Prostate gland (tissue), 2 donors: ENCODE measurements around the gene INKA2. TPM values are rescaled to one million over a fixed set of nuclear protein-coding genes. Genes with fewer than 3 reads are reported as not detected.

Experiments used
- DNase-seq: peaks from one replicate; pipeline ENCODE4 v3.0.0-alpha.2; 2019; ENCODE audit warnings: low spot score
- H3K27ac ChIP-seq, 2 donors: fragments of 200-600 bp; sonication (generic); 2 replicates each; pipeline ENCODE4 v1.5.1; 2017 to 2019
- H3K27me3 ChIP-seq: fragments of 200-600 bp; sonication (generic); replicated peaks from 2 replicates; pipeline ENCODE4 v1.5.1; 2019; ENCODE audit not compliant: insufficient read depth
- H3K36me3 ChIP-seq, 2 donors: fragments of 200-600 bp; sonication (generic); 1 replicate in 1 of 2; 2 replicates in 1 of 2; pipeline versions ENCODE4 v1.5.1 to v1.8.1; 2017 to 2019
- H3K4me1 ChIP-seq: fragments of 200-600 bp; sonication (generic); replicated peaks from 2 replicates; pipeline ENCODE4 v1.5.1; 2019
- H3K4me3 ChIP-seq, 2 donors: fragments of 200-600 bp; sonication (generic); 2 replicates each; pipeline ENCODE4 v1.5.1; 2017 to 2019
- H3K9me3 ChIP-seq: fragments of 200-600 bp; sonication (generic); 2 replicates; pipeline ENCODE4 v1.5.1; 2017
- POLR2A ChIP-seq: fragments of 450-650 bp; IDR thresholded peaks from one replicate; pipeline ENCODE4 v1.6.1; 2016; ENCODE audit warnings: antibody characterized with exemption, mild to moderate bottlenecking
- POLR2AphosphoS5 ChIP-seq: sonication (generic); formaldehyde crosslinking; IDR thresholded peaks from one replicate; pipeline ENCODE4 v1.6.1; 2017; ENCODE audit warnings: antibody characterized with exemption
- WGBS: methylation state at CpG from one replicate; pipeline ENCODE4 v1.1.5; 2018; 5-methylcytosine and 5-hydroxymethylcytosine counted together
- intact Hi-C: fragments of 100-400 bp; cut with DNase I; formaldehyde crosslinking; loops from one replicate; pipeline ENCODE4 v1.14.2; 2022
- total RNA-seq, 2 donors: library from RNA; depleted of rRNA; stranded (reverse); fragments of >200 nt; gene quantifications; one replicate each; pipeline ENCODE4 v1.1.0, GENCODE V29; 2016
- TF ChIP-seq, protein P1 (sequence below), 4 experiments: fragments of 200-600 bp in 2 of 4; fragments of 450-650 bp in 2 of 4; sonication (generic) in 2 of 4; IDR thresholded peaks; 1 replicate in 3 of 4; 2 replicates in 1 of 4; pipeline ENCODE4 v1.5.1; 2016 to 2019; ENCODE audit warnings: antibody characterized with exemption in 4 of 4, mild to moderate bottlenecking in 2 of 4, moderate library complexity in 2 of 4

The INKA2 gene
- total RNA-seq, 2 donors from 2014 or later = 2.8 to 6.6 TPM

GRCh38 chr1:111762332-111762731, 23.1 kb upstream of the INKA2 start:
- peaks cover 5% of the 10 kb centered on the region in 2 donors for H3K36me3 ChIP-seq
- intact Hi-C loops = no loop called here

GRCh38 chr1:111761717-111762116, 22.5 kb upstream of the INKA2 start:
- no peak for TF ChIP-seq POLR2AphosphoS5
- TF ChIP-seq POLR2A = no peak
- TF ChIP-seq, protein P1, sequence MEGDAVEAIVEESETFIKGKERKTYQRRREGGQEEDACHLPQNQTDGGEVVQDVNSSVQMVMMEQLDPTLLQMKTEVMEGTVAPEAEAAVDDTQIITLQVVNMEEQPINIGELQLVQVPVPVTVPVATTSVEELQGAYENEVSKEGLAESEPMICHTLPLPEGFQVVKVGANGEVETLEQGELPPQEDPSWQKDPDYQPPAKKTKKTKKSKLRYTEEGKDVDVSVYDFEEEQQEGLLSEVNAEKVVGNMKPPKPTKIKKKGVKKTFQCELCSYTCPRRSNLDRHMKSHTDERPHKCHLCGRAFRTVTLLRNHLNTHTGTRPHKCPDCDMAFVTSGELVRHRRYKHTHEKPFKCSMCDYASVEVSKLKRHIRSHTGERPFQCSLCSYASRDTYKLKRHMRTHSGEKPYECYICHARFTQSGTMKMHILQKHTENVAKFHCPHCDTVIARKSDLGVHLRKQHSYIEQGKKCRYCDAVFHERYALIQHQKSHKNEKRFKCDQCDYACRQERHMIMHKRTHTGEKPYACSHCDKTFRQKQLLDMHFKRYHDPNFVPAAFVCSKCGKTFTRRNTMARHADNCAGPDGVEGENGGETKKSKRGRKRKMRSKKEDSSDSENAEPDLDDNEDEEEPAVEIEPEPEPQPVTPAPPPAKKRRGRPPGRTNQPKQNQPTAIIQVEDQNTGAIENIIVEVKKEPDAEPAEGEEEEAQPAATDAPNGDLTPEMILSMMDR (IDR thresholded peaks at IDR 0.05) = no peak
- WGBS = 78% methylated on average over 2 of the region's 2 CpGs
- DNase-seq = no peak
- no peaks in the 10 kb centered on the region for H3K4me1 ChIP-seq
- H3K36me3 ChIP-seq = peaks cover 5% of the 10 kb centered on the region in 2 donors
- H3K27me3 ChIP-seq = no peaks in the 10 kb centered on the region
- H3K4me3 ChIP-seq = no peak overlapping the region
- intact Hi-C loops = no loop called here
- no peaks in the 10 kb centered on the region for H3K9me3 ChIP-seq
- no peak overlapping the region for H3K27ac ChIP-seq

More at GRCh38 chr1:111762332-111762731, 23.1 kb upstream of the INKA2 start:
- no peak for DNase-seq
- no peaks in the 10 kb centered on the region for H3K9me3 ChIP-seq
- no peaks in the 10 kb centered on the region for H3K4me1 ChIP-seq
- TF ChIP-seq, protein P1 (IDR thresholded peaks at IDR 0.05) = no peak
- no peak for TF ChIP-seq POLR2AphosphoS5
- no peak for TF ChIP-seq POLR2A
- H3K4me3 ChIP-seq = no peak overlapping the region
- no peaks in the 10 kb centered on the region for H3K27me3 ChIP-seq
- 85% methylated on average over 2 of the region's 2 CpGs for WGBS
- H3K27ac ChIP-seq = no peak overlapping the region

- intact Hi-C loops = loop anchor here (5.0 kb wide), 2 partner anchors 41 to 276 kb away; no protein-coding TSS in a partner anchor
These were observed 19.2 kb upstream of the INKA2 start for GRCh38 chr1:111758373-111758772.

DNA sequence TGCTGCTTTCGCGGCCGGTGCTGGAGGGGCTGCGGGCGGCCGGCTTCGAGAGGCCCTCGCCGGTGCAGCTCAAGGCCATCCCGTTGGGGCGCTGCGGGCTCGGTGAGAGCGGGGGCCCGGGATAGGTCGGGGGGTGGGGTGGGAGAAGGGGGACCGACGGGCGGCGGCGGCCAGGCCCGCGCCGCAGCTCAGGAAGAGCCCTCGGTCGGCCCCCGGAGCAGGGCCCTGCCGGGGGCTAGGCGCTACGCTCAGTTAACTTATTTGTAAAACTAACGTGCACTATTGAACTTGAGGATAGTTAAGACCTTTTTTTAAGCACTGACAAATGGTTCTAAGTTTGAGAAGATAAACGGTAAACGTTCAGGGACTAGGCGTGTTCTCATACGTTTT, 16.9 kb upstream of the INKA2 start:
- intact Hi-C loops = loop anchor here (5.0 kb wide), 2 partner anchors 39 to 274 kb away; no protein-coding TSS in a partner anchor
- under 1% methylated on average over 29 of the region's 35 CpGs for WGBS
- Histone ChIP-seq H3K36me3 (no peaks in the 10 kb centered on the region), H3K4me3 (peak overlapping the region; percentile 73 to 82), H3K4me1 (no peaks in the 10 kb centered on the region), H3K27me3 (no peaks in the 10 kb centered on the region), H3K9me3 (no peaks in the 10 kb centered on the region), H3K27ac (peak overlapping the region; percentile 88 to 93)
- DNase-seq = no peak
- TF ChIP-seq POLR2A (no peak), POLR2AphosphoS5 (no peak)
- TF ChIP-seq, protein P1 (IDR thresholded peaks at IDR 0.05) = no peak

More at GRCh38 chr1:111758373-111758772, 19.2 kb upstream of the INKA2 start:
- Histone ChIP-seq H3K27me3 (no peaks in the 10 kb centered on the region), H3K9me3 (no peaks in the 10 kb centered on the region), H3K4me1 (no peaks in the 10 kb centered on the region), H3K4me3 (no peak overlapping the region), H3K36me3 (peaks cover 3 to 5% of the 10 kb centered on the region in 2 donors), H3K27ac (no peak overlapping the region)
- DNase-seq = no peak
- no peak for TF ChIP-seq POLR2A
- TF ChIP-seq POLR2AphosphoS5 = no peak
- TF ChIP-seq, protein P1 (IDR thresholded peaks at IDR 0.05) = no peak
- 57% methylated on average over 2 of the region's 2 CpGs for WGBS
